Fibroblast of villous mesenchyme (primary cell): Measurements from ENCODE around the gene CIAO2B. TPM values are rescaled to one million over a fixed set of nuclear protein-coding genes. Genes with fewer than 3 reads are reported as not detected.
"Not testable (repeated sequence)": the region's sequence is repeated elsewhere in the genome, so short reads cannot be mapped to it uniquely, and the experiment has no call there.

Experiments used
- DNase-seq: peaks from one replicate; pipeline ENCODE4 v3.0.0-alpha.2; 2010; ENCODE audit warnings: low read depth
- H3K4me3 ChIP-seq: 2 replicates; pipeline ENCODE4 v1.5.1; 2011; ENCODE audit warnings: low read depth, mild to moderate bottlenecking, low read length
- total RNA-seq: library from RNA; depleted of rRNA; stranded (reverse); fragments of >200 nt; gene quantifications from 2 replicates; pipeline ENCODE4 v1.2.3, GENCODE V29; 2012
- TF ChIP-seq, protein P1 (sequence below): IDR thresholded peaks from 2 replicates; pipeline ENCODE4 v1.5.1; 2012; ENCODE audit warnings: low read depth, mild to moderate bottlenecking, low read length; ENCODE audit not compliant: insufficient read depth

The CIAO2B gene
- total RNA-seq, 1 donor: 136 TPM

- TF ChIP-seq, protein P1, sequence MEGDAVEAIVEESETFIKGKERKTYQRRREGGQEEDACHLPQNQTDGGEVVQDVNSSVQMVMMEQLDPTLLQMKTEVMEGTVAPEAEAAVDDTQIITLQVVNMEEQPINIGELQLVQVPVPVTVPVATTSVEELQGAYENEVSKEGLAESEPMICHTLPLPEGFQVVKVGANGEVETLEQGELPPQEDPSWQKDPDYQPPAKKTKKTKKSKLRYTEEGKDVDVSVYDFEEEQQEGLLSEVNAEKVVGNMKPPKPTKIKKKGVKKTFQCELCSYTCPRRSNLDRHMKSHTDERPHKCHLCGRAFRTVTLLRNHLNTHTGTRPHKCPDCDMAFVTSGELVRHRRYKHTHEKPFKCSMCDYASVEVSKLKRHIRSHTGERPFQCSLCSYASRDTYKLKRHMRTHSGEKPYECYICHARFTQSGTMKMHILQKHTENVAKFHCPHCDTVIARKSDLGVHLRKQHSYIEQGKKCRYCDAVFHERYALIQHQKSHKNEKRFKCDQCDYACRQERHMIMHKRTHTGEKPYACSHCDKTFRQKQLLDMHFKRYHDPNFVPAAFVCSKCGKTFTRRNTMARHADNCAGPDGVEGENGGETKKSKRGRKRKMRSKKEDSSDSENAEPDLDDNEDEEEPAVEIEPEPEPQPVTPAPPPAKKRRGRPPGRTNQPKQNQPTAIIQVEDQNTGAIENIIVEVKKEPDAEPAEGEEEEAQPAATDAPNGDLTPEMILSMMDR: peak; percentile 83
- DNase-seq: peak; percentile 55
- no peak within 1 kb of the TSS for H3K4me3 ChIP-seq
Measured at GRCh38 chr16:66961065-66961744, 27.0 kb upstream of the CIAO2B start, which contains the start of gene CES3. TSS of gene CES3 (plus strand) at chr16:66961266. CDS start at chr16:66961308, 42 bp downstream.

GRCh38 chr16:66960270-66960669 lies 26.1 kb upstream of the CIAO2B start:
- H3K4me3 ChIP-seq: no peak overlapping the region
- TF ChIP-seq, protein P1: no peak
- DNase-seq: no peak

GRCh38 chr16:66959704-66960161 lies 25.5 kb upstream of the CIAO2B start:
- TF ChIP-seq, protein P1: no peak
- no peak for DNase-seq
- H3K4me3 ChIP-seq: no peak overlapping the region

- no peak for DNase-seq
- H3K4me3 ChIP-seq: no peak overlapping the region
- TF ChIP-seq, protein P1: no peak
Measured at GRCh38 chr16:66958857-66959703, 24.9 kb upstream of the CIAO2B start.

- H3K4me3 ChIP-seq, DNase-seq: not testable (repeated sequence)
Measured at GRCh38 chr16:66956154-66956457, 21.9 kb upstream of the CIAO2B start.

GRCh38 chr16:66955363-66956153 lies 21.4 kb upstream of the CIAO2B start:
- H3K4me3 ChIP-seq, DNase-seq: not testable (repeated sequence)

GRCh38 chr16:66954097-66954659 lies 20.0 kb upstream of the CIAO2B start:
- H3K4me3 ChIP-seq: no peak overlapping the region
- DNase-seq: peak; percentile 82
- TF ChIP-seq, protein P1: peak; percentile 88
